GM18526 (cell line): ENCODE results near the gene RSBN1L.

Experiments
- POLR2A ChIP-seq: IDR thresholded peaks from 3 replicates; pipeline ENCODE4 v1.6.1; 2011; ENCODE audit not compliant: insufficient read length; ENCODE audit errors: extremely low read depth

RSBN1L gene

DNA sequence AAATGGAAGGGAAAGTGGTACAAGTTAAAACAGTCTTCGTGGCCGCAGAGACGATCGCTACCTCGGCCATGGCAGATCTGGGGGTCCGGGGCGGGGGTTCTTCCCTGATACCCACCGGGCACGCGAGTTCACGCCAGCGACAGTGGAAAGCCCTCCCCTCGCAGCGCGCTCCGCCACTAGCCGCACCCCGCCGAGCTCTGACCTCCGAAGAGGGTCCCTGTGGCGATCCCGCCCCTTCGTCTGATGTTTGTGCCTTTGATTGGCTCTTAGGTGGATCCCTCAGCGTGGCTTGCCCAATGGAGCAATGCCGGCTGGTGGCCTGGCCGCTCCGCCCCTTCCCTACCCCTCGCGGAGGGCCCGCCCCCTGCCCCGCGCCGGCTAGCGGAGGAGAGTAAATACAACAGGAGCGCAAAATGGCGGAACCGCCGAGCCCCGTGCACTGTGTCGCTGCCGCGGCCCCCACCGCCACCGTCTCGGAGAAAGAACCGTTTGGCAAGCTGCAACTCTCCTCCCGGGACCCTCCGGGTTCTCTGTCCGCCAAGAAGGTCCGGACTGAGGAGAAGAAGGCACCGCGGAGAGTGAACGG is at the start of gene RSBN1L:
RSBN1L (plus strand) TSS at position 403 of the 586 bp plus-strand sequence; CDS start at position 414, 11 bp downstream.
- peak; percentile 71 for TF ChIP-seq POLR2A

DNA sequence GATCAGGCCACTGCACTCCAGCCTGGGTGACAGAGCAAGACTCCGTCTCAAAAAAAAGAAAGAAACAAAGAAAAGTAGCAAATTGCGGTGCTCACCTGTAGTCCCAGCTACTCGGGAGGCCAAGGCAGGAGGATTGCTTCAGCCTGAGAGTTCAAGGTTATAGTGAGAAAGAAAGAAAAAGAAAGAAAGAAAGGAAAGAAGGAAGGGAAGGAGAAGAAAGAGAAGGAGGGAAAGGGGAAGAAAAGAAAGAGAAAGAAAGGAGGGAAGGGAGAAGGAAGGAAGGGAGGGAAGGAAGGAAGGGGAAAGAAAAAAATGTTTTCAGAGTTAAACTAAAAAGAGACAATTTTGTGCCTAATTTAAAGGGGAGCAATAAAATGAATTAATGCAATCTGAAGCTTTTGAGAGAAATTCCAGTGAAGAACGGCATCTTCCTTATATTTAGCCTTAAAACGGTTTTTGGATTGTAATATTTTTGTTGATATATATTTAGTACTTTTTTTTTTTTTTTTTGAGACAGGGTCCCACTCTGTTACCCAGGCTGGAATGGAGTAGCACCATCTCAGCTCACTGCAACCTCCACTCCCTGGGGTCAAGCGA is 47.4 kb upstream of the RSBN1L start:
- TF ChIP-seq POLR2A = no peak

DNA sequence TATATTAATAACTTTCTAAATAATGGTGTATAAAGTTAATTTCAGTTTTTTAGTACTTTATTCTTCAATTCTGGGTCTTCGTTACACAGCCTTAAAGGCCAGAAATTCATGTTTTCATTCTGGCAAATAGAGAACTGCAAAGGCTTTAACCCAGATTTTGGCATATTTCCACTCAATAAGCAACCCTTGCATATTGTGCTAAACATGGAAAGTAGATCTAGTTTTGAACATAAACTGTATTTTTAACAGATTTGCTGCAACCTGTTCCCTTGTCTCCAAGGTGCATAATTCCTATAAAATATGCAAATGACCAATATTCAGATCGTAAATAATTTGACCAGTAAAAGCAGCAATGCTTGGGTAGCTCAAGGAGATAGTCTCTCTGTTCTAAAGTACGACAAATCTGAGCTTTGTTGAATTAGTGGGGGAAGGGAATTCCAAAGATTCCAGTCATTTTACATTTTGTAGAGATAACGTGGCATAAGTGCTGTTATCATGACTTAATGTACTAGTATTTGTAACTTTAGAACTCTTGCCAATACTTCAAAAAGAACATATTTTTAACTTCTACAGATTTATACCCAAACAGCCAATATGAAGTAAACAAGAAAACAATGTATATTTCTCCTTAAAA is 46.4 kb upstream of the RSBN1L start:
- no peak for TF ChIP-seq POLR2A

DNA sequence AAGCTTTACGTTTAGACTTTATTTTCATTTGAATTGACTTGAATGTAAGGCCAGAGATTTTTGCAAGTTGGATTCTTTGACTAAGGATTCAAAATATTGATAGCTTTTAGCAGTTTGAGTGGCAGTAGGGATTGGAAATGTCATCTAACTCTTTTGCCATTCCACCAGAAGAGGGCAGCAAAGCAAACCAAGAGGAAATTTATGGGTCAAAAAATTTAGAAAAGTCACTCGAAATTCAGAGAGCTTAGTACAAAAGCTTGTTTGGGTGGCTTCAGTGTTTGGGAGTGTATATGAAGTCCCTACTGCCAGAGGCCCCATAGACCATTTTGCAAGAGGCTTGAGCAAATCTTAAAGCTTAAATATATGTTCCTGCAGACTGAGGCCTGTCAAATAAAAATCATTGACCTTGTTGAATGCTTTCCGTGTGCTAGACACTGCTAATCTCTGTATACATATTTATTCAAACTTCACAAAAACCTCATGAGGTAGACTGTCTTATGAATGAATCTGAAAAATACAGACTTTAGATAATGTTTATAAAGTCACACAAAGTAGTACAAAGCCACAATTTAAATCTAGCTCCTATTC is 44.6 kb upstream of the RSBN1L start:
- no peak for TF ChIP-seq POLR2A

DNA sequence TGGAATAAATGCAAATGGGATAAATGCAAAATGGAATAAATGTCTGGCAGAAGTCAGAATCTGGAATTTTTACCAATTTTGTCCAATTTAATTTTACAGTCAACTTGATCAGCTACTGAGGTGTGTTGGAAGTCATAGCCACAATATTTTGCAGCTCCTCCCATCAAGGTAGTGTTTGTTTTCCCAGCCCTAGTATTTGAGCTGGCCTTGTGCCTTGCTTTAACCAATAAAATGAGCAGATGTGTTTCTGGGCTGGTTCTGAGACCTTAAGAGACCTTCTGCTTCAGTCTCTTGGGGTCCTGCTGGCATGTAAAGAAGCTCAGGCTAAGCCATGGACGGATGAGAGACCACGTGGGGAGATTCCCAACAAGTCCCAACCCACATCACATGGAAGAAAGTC is 42.7 kb upstream of the RSBN1L start:
- no peak for TF ChIP-seq POLR2A

DNA sequence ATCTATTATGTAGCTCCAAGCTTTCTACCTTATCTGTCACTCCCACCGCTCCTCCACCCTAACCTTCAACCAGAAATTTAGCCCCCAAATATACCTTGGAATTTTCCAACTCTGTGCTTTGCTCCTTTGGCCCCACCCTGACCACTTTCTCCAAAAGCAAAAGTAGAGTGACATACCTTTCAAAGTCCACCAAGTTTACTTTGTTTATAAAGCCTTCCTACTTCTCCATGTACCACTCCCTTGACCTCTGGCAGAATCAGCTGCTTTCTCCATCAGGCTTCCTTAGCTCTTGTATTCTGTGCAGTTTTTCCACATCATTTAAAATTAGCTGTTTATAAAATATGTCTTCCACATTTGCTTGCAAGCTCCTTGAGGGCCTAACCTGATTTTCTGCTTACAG is 40.9 kb upstream of the RSBN1L start:
- TF ChIP-seq POLR2A = no peak

DNA sequence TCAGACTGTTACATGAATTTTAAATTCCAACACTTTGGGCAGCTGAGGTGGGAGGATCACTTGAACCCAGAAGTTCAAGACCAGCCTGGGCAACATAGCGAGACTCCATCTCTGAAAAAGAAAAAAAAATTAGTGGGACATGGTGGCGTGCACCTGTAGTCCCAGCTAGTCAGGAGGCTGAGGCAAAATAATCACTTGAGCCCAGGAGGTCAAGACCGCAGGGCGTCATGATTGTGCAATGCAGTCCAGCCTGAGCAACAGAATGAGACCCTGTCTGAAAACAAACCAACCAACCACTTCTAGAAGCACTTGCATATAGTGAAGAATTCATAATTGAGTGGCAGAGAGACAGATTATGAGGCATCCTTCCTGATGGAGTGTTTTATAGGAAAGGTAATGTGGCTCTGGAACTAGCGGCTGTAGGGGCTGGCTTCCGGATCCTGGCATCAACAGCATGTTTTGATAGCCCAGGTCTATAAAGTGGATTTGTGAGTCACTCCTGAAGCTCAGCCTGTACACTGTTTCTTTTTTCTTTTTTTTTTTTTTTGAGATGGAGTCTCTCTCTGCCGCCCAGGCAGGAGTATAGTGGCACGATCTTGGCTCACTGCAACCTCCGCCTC is 40.3 kb upstream of the RSBN1L start:
- no peak for TF ChIP-seq POLR2A

DNA sequence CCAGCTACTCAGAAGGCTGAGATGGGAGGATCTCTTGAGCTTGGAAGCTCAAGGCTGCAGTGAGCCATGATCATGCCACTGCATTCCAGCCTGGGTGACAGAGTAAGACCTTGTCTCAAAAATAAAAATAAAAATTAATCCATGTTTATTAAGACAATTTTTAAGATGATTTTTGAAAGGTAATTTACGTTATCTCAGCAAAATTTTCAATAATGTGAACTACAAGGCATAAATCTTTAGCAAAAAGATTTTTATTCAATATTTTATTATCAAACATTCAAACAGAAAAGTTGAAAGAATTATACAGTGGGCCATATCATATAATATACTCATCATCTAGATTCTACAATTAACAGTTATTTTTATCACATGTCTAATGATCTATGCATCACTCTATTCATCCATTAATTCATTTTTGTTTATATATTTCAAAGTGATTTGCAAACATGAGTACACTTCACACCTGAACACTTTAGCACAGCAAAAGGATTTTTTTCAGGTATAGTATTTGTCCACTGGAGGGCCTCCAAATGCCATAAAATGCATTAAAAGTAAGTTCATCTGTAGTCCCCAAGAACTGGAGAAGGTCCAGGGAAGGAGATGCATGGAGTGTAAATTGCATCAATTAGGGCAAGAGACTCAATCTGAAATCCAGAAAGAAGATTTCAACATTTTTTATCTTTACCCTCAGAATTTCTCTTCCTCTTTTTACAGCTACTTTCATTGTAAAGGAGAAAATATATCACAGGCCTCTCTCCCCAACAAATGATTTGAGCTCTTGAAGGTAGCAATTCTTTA is 38.6 kb upstream of the RSBN1L start:
- no peak for TF ChIP-seq POLR2A

DNA sequence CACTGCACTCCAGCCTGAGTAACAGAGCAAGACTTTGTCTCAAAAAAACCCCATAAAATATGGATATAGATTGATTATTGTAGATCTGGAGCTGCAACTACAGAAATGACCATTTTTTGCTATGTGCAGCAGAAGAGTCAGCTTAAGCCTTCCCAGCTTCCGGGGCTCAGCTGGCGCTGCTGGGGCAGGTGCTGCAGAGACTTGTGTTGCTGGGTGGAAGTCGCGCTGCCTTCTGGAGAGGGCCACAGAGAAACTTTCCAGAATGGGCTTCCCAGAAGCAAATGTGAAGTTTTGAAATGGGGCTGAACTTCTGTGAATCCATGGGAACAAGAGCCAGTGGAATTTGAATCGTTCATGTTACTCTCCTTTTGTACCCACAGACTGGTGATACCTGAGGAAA is 37.3 kb upstream of the RSBN1L start:
- no peak for TF ChIP-seq POLR2A

DNA sequence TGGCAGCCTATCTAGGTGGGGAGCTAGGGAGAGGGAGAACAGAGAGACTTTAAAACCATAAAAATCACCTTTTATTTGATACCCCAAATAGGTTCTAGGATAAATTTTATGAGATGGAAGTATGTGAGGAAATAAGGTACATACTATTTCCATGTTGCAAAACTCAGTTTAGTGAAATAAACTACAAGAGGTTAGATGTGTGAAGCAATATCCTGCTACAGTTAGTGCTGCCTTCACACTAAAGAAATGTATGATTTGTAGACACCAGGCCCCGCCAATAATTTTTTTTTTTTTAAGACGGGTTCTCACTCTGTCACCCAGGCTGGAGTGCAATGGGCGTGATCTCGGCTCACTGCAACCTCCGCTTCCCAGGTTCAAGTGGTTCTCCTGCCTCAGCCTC is 34.4 kb upstream of the RSBN1L start:
- TF ChIP-seq POLR2A = no peak

DNA sequence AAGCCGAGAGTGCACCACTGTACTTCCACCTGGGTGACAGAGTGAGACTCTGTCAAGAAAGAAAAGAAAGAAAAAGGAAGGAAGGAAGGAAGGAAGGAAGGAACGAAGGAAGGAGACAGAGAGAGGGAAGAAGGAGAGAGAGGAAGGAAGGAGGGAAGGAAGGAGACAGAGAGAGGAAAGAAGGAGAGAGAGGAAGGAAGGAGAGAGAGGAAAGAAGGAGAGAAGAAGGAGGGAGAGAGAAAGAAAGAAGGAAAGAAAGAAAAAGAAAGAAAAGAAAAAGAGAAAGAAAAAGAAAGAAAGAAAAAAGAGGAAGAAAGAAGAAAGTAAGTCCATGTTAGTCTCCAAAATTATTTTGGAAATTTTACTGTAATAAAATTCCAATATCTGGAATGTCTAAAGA is 33.4 kb upstream of the RSBN1L start:
- no peak for TF ChIP-seq POLR2A

DNA sequence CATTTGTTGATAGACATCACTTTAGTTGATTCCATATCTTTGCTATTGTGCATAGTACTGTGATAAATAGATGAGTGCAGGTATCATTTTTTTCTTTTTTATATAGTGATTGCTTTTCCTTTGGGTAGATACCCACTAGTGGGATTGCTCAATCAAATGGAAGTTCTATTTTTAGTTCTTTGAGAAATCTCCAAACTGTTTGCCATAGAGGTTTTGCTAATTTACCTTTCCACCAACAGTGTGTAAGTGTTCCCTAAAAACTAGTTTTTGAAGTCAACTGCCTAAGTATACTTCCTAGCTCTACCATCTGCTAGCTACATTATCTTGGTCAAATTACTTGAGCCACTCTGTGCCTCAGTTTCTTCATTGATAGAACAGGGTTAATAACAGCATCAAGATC is 31.5 kb upstream of the RSBN1L start:
- no peak for TF ChIP-seq POLR2A

DNA sequence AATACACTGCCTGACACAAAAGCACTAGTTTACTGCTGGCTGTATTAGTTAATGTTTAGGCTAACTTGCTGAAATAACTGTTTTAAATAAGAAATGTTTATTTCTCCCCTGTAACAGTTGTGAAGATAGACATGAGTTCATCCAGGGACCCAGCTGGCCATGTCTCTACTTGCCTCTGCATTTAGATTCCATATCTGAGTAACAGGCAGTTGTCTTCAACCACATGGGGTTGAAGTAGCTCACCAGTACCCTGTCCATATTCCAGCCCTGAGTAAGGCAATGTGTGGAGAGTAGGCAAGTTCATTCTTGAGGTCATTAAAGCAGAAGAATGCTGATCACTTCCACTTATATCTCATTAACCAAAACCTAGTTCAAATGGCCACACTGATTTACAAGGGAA is 31.1 kb upstream of the RSBN1L start:
- no peak for TF ChIP-seq POLR2A

DNA sequence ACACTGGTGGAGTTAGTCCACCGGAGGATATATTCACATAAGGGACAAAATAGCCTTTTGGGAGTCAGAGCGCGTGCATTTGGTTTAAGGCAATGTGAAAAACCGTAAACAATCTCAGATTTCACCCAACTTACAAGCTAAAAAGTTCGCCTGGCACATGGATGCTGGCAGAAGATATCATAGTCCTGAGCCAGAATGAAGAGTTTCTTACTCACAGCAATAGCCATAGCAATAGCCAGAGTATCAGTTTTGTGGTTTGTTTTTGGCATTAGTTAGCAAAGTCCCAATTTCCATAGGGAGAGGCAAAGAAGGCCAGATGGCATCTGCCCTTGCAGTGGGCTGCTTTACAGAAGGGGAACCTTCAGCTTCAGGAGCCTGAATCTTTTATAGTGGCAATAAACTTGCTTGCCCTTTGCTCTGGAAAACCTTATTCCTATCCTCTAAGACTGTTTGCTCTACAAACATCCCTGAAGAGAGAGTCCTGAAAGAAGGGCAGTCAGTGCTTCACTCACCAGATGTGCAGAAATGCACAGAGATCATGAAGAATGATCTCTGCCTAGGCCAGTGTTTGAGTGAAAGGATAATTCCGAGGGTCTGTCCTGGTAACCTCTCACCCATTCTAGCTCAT is 28.7 kb upstream of the RSBN1L start:
- TF ChIP-seq POLR2A = no peak

DNA sequence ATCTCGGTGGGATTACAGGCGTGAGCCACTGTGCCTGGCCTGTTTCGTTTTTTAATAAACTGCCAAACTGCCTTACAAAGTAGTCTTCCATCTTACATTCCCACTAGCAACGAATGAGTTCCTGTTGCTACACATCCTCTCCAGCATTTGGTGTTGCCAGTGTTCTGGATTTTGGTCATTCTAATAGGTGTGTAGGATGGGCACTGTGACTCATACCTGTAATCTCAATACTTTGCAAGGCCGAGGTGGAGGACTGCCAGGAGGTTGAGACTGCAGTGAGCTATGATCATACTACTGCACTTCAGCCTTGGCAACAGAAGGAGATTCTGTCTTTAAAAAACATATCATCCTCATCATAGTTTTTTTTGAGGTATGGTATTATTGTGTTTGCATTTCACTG is 21.4 kb upstream of the RSBN1L start:
- TF ChIP-seq POLR2A = no peak
